H1 (cell line): ENCODE measurements around the gene PSMB5. TPM values are rescaled to one million over a fixed set of nuclear protein-coding genes. Genes with fewer than 3 reads are reported as not detected.

Source experiments
- BCL11A ChIP-seq, 2 experiments: IDR thresholded peaks; one replicate each; pipeline ENCODE4 v1.6.1; 2011; ENCODE audit warnings: low read depth in 2 of 2, low read length in 2 of 2, mild to moderate bottlenecking in 2 of 2
- CHD2 ChIP-seq: IDR thresholded peaks from 2 replicates; pipeline ENCODE4 v1.6.1; 2012; ENCODE audit warnings: low read length, improper control_type of control experiment
- CTCF ChIP-seq, 3 experiments: IDR thresholded peaks; 1 replicate in 2 of 3; 2 replicates in 1 of 3; pipeline versions ENCODE4 v1.5.1 to v1.6.1; 2011; ENCODE audit warnings: low read length in 3 of 3, mild to moderate bottlenecking in 3 of 3, inconsistent platforms in 2 of 3, low read depth in 1 of 3, moderate library complexity in 1 of 3; ENCODE audit not compliant: insufficient read depth in 1 of 3; ENCODE audit errors: control extremely low read depth in 1 of 3
- HDAC6 ChIP-seq: IDR thresholded peaks from one replicate; pipeline ENCODE4 v1.7.1; 2012; ENCODE audit warnings: low read depth, mild to moderate bottlenecking, inconsistent platforms, low read length, moderate library complexity
- JUN ChIP-seq: IDR thresholded peaks from 2 replicates; pipeline ENCODE4 v1.6.1; 2011; ENCODE audit warnings: low read depth, mild to moderate bottlenecking, improper control_type of control experiment, low read length
- SAP30 ChIP-seq: fragments of 300-600 bp; sonication (generic); IDR thresholded peaks from 2 replicates; pipeline ENCODE4 v1.7.1; 2012; ENCODE audit warnings: low read length, moderate library complexity, mild to moderate bottlenecking, inconsistent platforms; ENCODE audit not compliant: insufficient read depth, insufficient replicate concordance
- SUZ12 ChIP-seq: fragments of 200-600 bp; sonication (generic); IDR thresholded peaks from 2 replicates; pipeline ENCODE4 v1.6.1; 2012; ENCODE audit warnings: mild to moderate bottlenecking, inconsistent platforms, low read length, moderate library complexity, mixed read lengths
- TBP ChIP-seq: IDR thresholded peaks from 2 replicates; pipeline ENCODE4 v1.6.1; 2011; ENCODE audit warnings: low read depth, low read length, improper control_type of control experiment
- TEAD4 ChIP-seq: IDR thresholded peaks from 2 replicates; pipeline ENCODE4 v1.6.1; 2012; ENCODE audit warnings: low read depth, low read length, inconsistent platforms, mixed read lengths
- polyA plus RNA-seq, 7 experiments: library from polyadenylated mRNA; depleted of rRNA in 3 of 7; stranded (reverse) in 5 of 7; unstranded in 2 of 7; fragments of >200 nt in 5 of 7; fragments of 200-250 nt in 2 of 7; gene quantifications; 1 replicate in 5 of 7; 2 replicates in 1 of 7; 4 replicates in 1 of 7; pipeline versions ENCODE4 v1.2.1 to v1.2.3, GENCODE V29; 2011 to 2013; ENCODE audit warnings: missing spikeins in 2 of 7, mixed read lengths in 2 of 7
- total RNA-seq: library from RNA; stranded (reverse); fragmentation: NEBNext Ultra II Directional; extraction: Animal tissue kit (Norgen Biotek cat#: 25700); gene quantifications from 2 replicates; pipeline ENCODE4 v1.2.1, GENCODE V29; 2021
- TF ChIP-seq, protein P1 (sequence below): IDR thresholded peaks from 2 replicates; pipeline ENCODE4 v1.6.1; 2012; ENCODE audit warnings: inconsistent platforms

PSMB5 gene
- total and polyA plus RNA-seq, 2 of the 8 experiments (the other 6 are each of a cell fraction or from before 2014, with no cell fraction given): 254 to 510 TPM

- TF ChIP-seq CTCF (IDR thresholded peaks at IDR 0.05; ENCODE audit: control extremely low read depth in 1 of 3, insufficient read depth in 1 of 3, low read depth in 1 of 3, low read length in 3 of 3) (no peak), SUZ12 (no peak), TBP (peak; percentile 43; the same call in 1 of the 2 replicates), SAP30 (no peak), BCL11A (IDR thresholded peaks at IDR 0.05; ENCODE audit: low read depth in 2 of 2, low read length in 2 of 2) (no peak), TEAD4 (no peak), JUN (no peak), CHD2 (no peak), HDAC6 (no peak)
- TF ChIP-seq, protein P1, sequence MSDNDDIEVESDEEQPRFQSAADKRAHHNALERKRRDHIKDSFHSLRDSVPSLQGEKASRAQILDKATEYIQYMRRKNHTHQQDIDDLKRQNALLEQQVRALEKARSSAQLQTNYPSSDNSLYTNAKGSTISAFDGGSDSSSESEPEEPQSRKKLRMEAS: no peak
- TF ChIP-seq, all 59 proteins: peak for 8
These were observed 24.6 kb downstream of the PSMB5 start, which contains the start of gene C14orf93 (continued) for GRCh38 chr14:23009939-23010726.
